ENCODE results near the gene USP49. TPM values are rescaled to one million over a fixed set of nuclear protein-coding genes. Genes with fewer than 3 reads are reported as not detected.

Gene USP49
- total RNA-seq, 4 donors from 2014 or later, result 0.27 to 2.8 (median 1.1) TPM

DNA sequence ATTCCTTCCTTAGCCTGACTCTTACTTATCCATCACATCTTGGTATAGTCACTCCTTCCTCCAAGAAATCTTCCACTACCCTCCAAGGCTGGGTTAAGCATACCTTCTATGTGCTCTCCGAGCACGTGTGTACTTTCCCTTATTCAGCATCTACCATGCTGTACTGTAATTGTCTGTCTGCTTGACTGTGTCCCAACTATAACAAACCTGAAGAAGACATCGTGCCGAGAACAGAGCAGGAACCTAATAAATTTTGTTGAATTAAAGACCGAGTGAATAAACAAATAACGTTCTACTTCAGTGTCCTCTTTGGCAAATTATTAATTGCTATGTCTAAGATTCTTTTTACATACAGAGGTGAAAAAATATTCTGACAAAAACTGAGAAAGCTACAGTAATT, 35.8 kb downstream of the USP49 start:
- H3K27me3 ChIP-seq, result no peaks in the 10 kb centered on the region
- intact Hi-C loops (cut with DNase I; ENCODE audit: low total_unique reads), result no loop called here
- no peaks in the 10 kb centered on the region for H3K4me1 ChIP-seq

DNA sequence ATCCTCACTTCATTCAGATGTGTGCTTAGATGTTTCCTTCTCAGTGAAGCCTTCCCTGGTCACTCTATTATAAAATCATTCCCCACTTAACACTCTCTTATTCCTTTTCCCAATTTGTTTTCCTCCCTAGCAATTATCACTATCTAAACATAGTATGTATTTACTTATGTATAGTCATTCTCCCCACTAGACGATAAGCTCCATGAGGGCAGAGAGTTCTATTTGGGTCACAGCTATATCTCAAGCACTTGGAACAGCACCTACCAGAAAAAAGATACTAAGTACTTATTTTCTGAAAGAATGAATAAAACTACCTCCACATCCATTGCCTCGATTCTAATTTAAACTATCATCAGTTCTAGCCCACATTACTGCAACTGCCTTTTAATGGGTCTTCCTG, 36.5 kb downstream of the USP49 start:
- Histone ChIP-seq H3K36me3 (no peaks in the 10 kb centered on the region), H3K4me1 (no peaks in the 10 kb centered on the region), H3K27ac (no peak overlapping the region), H3K4me3 (no peak overlapping the region), H3K9me3 (no peaks in the 10 kb centered on the region), H3K27me3 (no peaks in the 10 kb centered on the region)
- intact Hi-C loops (cut with DNase I; ENCODE audit: low total_unique reads), result no loop called here
- ATAC-seq (no peak), DNase-seq (no peak)
- TF ChIP-seq, protein P1, sequence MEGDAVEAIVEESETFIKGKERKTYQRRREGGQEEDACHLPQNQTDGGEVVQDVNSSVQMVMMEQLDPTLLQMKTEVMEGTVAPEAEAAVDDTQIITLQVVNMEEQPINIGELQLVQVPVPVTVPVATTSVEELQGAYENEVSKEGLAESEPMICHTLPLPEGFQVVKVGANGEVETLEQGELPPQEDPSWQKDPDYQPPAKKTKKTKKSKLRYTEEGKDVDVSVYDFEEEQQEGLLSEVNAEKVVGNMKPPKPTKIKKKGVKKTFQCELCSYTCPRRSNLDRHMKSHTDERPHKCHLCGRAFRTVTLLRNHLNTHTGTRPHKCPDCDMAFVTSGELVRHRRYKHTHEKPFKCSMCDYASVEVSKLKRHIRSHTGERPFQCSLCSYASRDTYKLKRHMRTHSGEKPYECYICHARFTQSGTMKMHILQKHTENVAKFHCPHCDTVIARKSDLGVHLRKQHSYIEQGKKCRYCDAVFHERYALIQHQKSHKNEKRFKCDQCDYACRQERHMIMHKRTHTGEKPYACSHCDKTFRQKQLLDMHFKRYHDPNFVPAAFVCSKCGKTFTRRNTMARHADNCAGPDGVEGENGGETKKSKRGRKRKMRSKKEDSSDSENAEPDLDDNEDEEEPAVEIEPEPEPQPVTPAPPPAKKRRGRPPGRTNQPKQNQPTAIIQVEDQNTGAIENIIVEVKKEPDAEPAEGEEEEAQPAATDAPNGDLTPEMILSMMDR (IDR thresholded peaks at IDR 0.05 in 4 of 5, conservative IDR thresholded peaks at IDR 0.05 in 1 of 5), result no peak
- in situ Hi-C loops (cut with MboI; ENCODE audit: low sequenced_read_pairs in 4 of 4), result no loop called here

More for the DNA sequence above, 35.8 kb downstream of the USP49 start:
- ATAC-seq, result no peak
- Histone ChIP-seq H3K9me3 (no peaks in the 10 kb centered on the region), H3K36me3 (no peaks in the 10 kb centered on the region), H3K27ac (no peak overlapping the region), H3K4me3 (no peak overlapping the region)
- DNase-seq, result no peak
- no peak for TF ChIP-seq POLR2A (IDR thresholded peaks at IDR 0.05)
- TF ChIP-seq, protein P1 (IDR thresholded peaks at IDR 0.05 in 4 of 5, conservative IDR thresholded peaks at IDR 0.05 in 1 of 5), result no peak
- in situ Hi-C loops (cut with MboI; ENCODE audit: low sequenced_read_pairs in 4 of 4), result no loop called here

DNA sequence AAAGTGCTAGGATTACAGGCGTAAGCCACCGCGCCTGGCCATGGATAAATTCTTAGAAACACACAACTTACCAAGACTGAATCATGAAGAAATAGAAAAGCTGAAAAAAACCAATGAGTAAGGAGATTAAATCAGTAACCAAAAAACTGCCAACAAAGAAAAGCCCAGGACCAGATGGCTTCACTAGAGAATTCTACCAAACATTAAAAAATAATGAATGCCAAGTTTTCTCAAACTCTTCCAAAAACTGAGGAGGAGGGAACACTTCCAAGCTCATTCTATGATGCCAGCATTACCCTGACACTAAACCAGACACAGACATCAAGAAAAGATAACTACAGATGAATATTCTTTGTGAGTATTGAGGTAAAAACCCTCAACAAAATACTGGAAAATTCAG, 44.3 kb downstream of the USP49 start:
- no peak overlapping the region for H3K4me3 ChIP-seq
- TF ChIP-seq, protein P1 (IDR thresholded peaks at IDR 0.05 in 4 of 5, conservative IDR thresholded peaks at IDR 0.05 in 1 of 5), result no peak
- no peak for TF ChIP-seq POLR2A (IDR thresholded peaks at IDR 0.05)
- intact Hi-C loops (cut with DNase I; ENCODE audit: low total_unique reads), result no loop called here
- H3K4me1 ChIP-seq, result no peaks in the 10 kb centered on the region
- ATAC-seq, result no peak
- in situ Hi-C loops (cut with MboI; ENCODE audit: low sequenced_read_pairs in 4 of 4), result no loop called here
- H3K36me3 ChIP-seq, result no peaks in the 10 kb centered on the region
- no peak for DNase-seq
- no peak overlapping the region for H3K27ac ChIP-seq
- H3K27me3 ChIP-seq, result no peaks in the 10 kb centered on the region
- H3K9me3 ChIP-seq, result no peaks in the 10 kb centered on the region

DNA sequence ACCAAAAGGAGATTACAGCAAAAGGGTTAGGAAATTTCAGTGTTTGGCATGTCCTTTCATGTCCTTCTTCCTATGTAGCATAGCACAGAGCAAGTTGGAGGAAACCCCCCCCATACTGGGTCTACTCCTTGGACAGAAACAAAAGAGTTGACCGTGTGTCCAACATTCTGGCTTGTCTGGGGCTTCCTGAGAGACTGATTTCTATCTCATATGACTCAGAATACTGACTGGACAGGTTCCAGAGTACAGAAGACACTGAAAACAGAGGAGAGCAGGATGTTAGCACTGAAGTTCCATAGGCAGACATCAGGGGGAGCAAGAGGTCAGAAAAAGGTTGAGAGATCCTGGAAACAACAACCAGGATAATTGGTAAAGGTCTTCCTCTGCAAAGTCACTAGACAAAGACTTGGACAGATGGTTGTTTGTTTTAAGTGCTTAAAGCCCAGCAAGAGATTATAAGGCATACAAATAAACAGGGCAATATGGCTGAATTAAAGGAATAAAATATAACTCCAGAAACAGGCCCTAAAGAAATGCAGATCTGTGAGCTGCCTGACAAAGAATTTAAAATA, 48.4 kb downstream of the USP49 start:
- no peaks in the 10 kb centered on the region for H3K9me3 ChIP-seq
- DNase-seq, result peak; percentile 16 to 52
- no peak overlapping the region for H3K4me3 ChIP-seq
- H3K4me1 ChIP-seq, result no peaks in the 10 kb centered on the region
- no peaks in the 10 kb centered on the region for H3K27me3 ChIP-seq
- TF ChIP-seq POLR2A (IDR thresholded peaks at IDR 0.05), result no peak
- TF ChIP-seq, protein P1 (IDR thresholded peaks at IDR 0.05 in 4 of 5, conservative IDR thresholded peaks at IDR 0.05 in 1 of 5), result peak; percentile 45 to 74 (median 69)
- H3K27ac ChIP-seq, result peak overlapping the region in 3 of 4 donors; percentile 10 to 49 (median 19)
- in situ Hi-C loops (cut with MboI; ENCODE audit: low sequenced_read_pairs in 4 of 4), result loop anchor here in 2 of 4 donors (5.0 kb wide), 1 partner anchor 196 kb away; no protein-coding TSS in a partner anchor
- no peaks in the 10 kb centered on the region for H3K36me3 ChIP-seq
- intact Hi-C loops (cut with DNase I; ENCODE audit: low total_unique reads), result loop anchor here (1.0 kb wide), 1 partner anchor 198 kb away; no protein-coding TSS in a partner anchor
- ATAC-seq, result peak; percentile 97 to 99

DNA sequence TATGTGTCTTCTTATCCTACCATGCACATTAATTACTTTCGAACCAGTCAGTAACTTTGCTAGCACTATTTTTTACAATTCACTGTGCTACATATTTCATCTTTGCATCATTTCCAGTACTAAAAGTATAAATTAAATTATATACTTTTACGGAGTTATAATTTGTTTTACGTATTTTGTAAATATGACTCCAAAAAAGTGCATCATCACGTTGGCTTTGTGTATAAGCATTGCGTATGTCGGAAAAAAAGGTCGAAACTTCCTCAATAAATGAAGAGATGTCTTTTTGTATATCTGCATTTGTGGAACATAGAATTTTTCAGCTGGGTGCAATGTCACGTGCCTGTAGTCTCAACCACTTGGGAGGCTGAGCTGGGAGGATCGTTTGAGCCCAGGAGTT, 52.0 kb downstream of the USP49 start:
- DNase-seq (no peak), ATAC-seq (no peak)
- in situ Hi-C loops (cut with MboI; ENCODE audit: low sequenced_read_pairs in 4 of 4) (no loop called here), intact Hi-C loops (cut with DNase I; ENCODE audit: low total_unique reads) (no loop called here)
- no peak overlapping the region for H3K4me3 ChIP-seq
- no peak overlapping the region for H3K27ac ChIP-seq
- no peaks in the 10 kb centered on the region for H3K4me1 ChIP-seq
- H3K27me3 ChIP-seq, result no peaks in the 10 kb centered on the region
- H3K9me3 ChIP-seq, result no peaks in the 10 kb centered on the region
- TF ChIP-seq POLR2A (IDR thresholded peaks at IDR 0.05), result no peak
- TF ChIP-seq, protein P1 (IDR thresholded peaks at IDR 0.05 in 4 of 5, conservative IDR thresholded peaks at IDR 0.05 in 1 of 5), result no peak
- no peaks in the 10 kb centered on the region for H3K36me3 ChIP-seq
